ENCODE data around the gene RHOV. TPM values are rescaled to one million over a fixed set of nuclear protein-coding genes. Genes with fewer than 3 reads are reported as not detected.

Gene RHOV
- total RNA-seq, 1 experiment from 2014 or later: not detected

DNA sequence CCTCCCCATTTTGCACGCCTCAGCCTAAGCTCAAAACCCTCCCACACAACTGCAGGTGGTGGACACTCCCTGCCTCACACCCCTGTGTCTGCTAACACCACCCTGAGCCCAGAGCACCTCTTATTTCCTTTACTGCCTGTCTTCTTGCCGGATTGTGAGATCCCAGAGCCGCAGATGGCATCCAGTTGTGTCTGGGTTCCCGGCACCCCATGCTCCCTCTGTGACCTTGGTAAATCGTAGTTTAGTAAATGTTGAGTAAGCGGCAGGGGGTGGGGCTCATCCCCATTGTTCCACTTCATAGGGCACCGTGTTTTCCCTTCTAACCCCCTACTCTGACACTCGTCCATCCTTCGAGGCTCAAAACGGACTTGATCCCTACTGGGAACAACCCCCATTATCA lies 15.3 kb downstream of the RHOV start:
- DNase-seq: no peak
- Histone ChIP-seq H3K4me3 (no peak overlapping the region), H3K36me3 (no peaks in the 10 kb centered on the region), H3K27me3 (no peaks in the 10 kb centered on the region), H3K9me3 (no peaks in the 10 kb centered on the region)

DNA sequence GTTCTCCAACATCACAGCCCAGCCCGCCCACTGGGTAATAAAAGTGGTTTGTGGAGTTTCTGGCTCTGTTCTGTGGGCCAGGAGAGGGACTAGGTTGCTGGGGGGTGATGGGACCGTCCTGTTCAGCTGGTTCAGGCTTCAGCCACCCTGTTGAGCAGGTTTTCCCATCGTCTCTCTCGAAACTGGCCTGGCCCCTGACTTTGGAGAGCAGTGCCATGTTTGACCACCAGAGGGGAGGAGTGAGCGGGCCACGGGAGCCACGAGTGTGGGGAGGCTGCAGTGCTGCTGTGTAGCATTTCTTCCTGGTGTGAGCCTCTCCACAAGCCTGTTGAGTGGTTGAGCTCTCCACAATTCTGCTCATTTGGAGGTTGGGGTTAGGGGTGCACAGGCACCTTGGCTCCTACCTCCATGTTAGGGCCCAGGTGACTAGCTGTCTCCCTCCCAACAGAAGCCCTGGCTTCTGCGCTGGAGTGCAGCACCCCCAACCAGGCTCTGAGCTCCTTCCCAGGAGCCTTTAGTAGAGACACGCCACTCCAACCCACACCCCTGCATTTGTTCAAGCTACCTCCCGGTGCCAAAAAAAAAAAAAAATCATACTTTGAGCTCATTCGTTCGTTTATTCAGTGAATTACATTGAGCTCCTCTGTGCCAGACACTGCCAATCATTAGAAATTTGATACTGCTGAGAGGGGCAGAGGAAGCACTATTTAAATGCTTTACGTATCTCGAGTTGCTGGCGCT lies 16.3 kb downstream of the RHOV start:
- Histone ChIP-seq H3K4me3 (no peak overlapping the region), H3K27me3 (no peaks in the 10 kb centered on the region), H3K36me3 (no peaks in the 10 kb centered on the region), H3K9me3 (no peaks in the 10 kb centered on the region)
- peak; percentile 57 for DNase-seq

DNA sequence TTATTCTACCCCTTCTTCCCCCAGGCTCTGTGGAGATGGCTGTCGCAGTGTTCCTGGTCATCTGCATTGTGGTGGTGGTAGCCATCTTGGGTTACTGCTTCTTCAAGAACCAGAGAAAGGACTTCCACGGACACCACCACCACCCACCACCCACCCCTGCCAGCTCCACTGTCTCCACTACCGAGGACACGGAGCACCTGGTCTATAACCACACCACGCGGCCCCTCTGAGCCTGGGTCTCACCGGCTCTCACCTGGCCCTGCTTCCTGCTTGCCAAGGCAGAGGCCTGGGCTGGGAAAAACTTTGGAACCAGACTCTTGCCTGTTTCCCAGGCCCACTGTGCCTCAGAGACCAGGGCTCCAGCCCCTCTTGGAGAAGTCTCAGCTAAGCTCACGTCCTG lies 17.3 kb downstream of the RHOV start:
- no peaks in the 10 kb centered on the region for H3K9me3 ChIP-seq
- no peaks in the 10 kb centered on the region for H3K36me3 ChIP-seq
- H3K27me3 ChIP-seq: no peaks in the 10 kb centered on the region
- no peak overlapping the region for H3K4me3 ChIP-seq
- DNase-seq: no peak

DNA sequence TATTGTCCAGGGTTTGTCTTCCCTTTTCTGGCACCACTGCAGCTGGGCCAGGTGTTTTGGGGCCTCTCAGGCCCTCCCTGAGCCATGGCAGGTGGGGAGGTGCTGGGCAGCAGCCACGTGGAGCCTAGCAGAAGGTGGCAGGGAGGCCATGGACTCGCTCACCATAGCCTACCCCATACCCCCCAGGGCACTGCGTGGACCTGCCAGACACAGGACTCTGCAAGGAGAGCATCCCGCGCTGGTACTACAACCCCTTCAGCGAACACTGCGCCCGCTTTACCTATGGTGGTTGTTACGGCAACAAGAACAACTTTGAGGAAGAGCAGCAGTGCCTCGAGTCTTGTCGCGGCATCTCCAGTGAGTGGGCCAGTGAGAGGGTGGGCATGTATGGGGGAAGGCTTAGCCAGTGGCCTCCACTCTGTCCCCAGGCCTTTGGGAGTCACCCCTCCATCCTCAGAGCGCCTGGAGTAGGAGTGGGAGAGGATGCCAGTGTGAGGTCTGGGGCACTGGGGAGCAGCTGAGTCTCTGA lies 18.3 kb downstream of the RHOV start:
- no peaks in the 10 kb centered on the region for H3K27me3 ChIP-seq
- no peaks in the 10 kb centered on the region for H3K9me3 ChIP-seq
- H3K4me3 ChIP-seq: no peak overlapping the region
- DNase-seq: no peak
- H3K36me3 ChIP-seq: no peaks in the 10 kb centered on the region

DNA sequence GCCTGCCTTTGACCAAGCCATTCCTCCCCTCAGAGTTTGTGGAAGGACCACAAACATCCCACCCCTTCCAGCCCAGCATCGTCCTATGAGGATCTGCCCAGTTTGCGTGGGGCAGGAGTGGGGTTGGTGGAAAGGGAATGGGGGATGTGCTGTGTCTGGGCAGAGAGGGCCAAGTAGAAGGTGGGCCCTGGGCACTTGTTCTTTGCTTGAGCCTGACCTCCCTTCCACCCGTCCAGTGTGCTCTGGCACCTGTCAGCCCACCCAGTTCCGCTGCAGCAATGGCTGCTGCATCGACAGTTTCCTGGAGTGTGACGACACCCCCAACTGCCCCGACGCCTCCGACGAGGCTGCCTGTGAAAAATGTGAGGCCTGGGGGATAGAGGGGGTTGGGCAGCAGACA lies 19.9 kb downstream of the RHOV start:
- DNase-seq: no peak
- Histone ChIP-seq H3K36me3 (no peaks in the 10 kb centered on the region), H3K9me3 (no peaks in the 10 kb centered on the region), H3K27me3 (no peaks in the 10 kb centered on the region), H3K4me3 (no peak overlapping the region)

DNA sequence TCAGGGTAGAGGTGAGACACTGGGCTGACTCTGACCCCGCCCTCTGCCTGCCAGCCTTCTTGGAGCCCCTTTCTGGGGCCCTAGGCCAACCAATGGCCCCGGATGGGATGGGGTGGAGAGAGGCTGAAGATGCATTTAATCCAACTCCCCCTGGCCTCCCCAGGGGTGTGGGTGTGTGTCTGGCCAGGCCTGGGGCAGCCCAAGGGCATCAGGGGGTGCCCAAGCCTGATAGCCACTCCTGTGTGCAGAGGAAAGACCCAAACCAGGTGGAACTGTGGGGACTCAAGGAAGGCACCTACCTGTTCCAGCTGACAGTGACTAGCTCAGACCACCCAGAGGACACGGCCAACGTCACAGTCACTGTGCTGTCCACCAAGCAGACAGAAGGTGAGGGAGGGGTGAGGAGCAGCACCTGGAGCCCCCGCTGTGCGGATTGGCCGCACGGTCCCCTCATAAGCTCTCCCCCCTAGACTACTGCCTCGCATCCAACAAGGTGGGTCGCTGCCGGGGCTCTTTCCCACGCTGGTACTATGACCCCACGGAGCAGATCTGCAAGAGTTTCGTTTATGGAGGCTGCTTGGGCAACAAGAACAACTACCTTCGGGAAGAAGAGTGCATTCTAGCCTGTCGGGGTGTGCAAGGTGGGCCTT lies 20.7 kb downstream of the RHOV start:
- H3K9me3 ChIP-seq: no peaks in the 10 kb centered on the region
- no peaks in the 10 kb centered on the region for H3K27me3 ChIP-seq
- DNase-seq: no peak
- H3K36me3 ChIP-seq: no peaks in the 10 kb centered on the region
- H3K4me3 ChIP-seq: no peak overlapping the region

DNA sequence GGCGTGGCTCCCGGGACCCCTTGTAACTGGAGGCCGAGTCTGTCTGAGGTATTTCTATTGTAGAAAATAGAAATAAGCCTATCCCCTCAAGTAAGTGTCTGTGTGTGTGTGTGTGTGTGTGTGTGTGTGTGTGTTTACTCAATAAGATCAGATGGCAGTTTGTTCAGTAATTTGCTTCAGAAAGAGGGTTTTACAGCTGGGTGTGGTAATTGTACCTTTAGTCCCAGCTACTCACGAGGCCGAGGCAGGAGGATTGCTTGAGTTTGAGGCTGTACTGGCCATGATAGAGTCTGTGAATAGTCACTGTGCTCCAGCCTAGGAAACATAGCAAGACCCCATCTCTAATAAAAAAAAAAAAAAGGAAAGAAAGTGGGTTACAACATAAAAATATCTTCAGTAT lies 21.5 kb downstream of the RHOV start:
- Histone ChIP-seq H3K4me3 (no peak overlapping the region), H3K27me3 (no peaks in the 10 kb centered on the region), H3K36me3 (no peaks in the 10 kb centered on the region), H3K9me3 (no peaks in the 10 kb centered on the region)
- no peak for DNase-seq

DNA sequence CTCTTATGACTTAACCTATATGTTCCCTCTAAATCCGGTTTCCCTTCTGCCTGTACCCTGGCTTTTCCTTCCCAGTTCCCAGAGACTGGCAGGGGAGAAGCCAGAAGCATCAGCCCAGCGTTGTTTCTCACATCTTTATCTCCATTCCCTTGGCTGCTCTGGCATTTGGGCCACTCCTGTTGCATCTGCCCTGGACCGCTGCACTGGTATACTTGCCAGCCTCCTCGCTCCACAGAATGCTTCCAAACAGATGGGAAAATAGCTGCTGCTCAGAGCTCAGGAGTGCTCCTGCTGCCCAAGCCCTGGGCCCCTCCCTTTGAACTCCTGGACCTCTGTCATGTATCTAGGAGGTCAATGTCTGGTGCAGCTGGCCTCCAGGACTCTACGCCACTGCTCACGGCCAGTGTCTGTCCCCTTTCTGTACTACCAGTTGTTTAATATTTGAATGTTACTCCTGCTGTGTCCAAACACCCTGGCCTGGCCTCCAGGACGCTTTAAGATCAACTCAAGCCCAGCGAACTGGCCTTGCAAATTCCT lies 23.4 kb downstream of the RHOV start:
- no peaks in the 10 kb centered on the region for H3K27me3 ChIP-seq
- DNase-seq: no peak
- no peaks in the 10 kb centered on the region for H3K9me3 ChIP-seq
- no peaks in the 10 kb centered on the region for H3K36me3 ChIP-seq
- no peak overlapping the region for H3K4me3 ChIP-seq

DNA sequence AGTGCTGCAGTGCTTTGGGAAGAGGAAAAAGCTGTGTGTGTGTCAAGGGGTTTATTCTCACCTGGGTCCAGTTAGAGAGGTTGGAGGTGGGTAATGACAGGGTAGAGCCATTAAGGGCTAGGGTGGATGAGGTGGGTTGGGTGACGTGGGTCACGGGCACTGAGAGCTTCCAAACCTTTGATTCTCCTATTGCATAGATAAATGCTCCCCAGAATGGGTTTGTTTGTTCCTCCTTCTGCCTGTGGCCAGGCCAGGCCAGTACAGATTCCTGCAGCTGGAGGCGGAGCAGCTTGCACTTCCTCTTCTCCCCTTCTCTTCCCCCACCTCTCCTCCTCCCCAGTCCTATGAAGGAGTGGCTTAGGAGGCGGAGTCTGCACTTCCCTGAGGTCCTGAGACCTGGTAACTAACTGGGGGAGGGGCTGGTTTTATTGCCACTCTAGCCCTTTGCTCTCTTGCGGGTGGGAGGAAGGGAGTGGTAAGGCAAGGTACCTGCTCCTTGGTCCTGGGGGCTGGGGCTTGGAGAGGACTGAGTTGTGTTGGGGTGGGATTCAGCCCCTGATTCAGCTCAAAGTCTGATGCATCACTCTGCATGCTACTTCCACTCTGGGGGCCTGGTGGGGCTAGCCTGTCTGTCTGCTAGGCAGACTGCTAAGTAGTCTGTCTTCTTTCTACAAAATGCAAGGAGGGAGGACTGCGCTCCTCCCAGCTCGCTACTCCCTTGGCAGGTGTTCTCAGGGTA lies 26.6 kb downstream of the RHOV start:
- peak; percentile 39 for DNase-seq
- H3K36me3 ChIP-seq: no peaks in the 10 kb centered on the region
- no peaks in the 10 kb centered on the region for H3K9me3 ChIP-seq
- H3K27me3 ChIP-seq: no peaks in the 10 kb centered on the region
- no peak overlapping the region for H3K4me3 ChIP-seq

DNA sequence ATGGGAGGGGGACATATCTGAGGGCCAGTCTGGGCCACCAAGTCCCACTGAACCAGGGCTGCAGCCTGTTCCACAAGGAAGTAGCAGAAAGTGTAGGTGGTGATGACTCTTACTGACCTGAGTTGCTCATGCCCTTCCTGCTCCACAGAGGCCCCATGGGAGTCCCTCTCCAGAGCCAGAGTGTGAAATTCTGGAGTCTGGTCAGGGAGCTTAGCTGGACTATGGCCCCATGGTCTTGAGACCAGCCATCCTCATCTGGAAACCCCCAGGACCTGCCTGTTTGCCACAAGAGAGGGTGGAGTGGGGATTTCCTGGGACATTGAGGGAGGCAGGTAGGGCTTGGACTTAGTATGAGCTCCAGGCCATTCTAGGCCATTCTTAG lies 27.2 kb downstream of the RHOV start:
- H3K9me3 ChIP-seq: no peaks in the 10 kb centered on the region
- H3K27me3 ChIP-seq: no peaks in the 10 kb centered on the region
- no peak overlapping the region for H3K4me3 ChIP-seq
- DNase-seq: no peak
- H3K36me3 ChIP-seq: no peaks in the 10 kb centered on the region

DNA sequence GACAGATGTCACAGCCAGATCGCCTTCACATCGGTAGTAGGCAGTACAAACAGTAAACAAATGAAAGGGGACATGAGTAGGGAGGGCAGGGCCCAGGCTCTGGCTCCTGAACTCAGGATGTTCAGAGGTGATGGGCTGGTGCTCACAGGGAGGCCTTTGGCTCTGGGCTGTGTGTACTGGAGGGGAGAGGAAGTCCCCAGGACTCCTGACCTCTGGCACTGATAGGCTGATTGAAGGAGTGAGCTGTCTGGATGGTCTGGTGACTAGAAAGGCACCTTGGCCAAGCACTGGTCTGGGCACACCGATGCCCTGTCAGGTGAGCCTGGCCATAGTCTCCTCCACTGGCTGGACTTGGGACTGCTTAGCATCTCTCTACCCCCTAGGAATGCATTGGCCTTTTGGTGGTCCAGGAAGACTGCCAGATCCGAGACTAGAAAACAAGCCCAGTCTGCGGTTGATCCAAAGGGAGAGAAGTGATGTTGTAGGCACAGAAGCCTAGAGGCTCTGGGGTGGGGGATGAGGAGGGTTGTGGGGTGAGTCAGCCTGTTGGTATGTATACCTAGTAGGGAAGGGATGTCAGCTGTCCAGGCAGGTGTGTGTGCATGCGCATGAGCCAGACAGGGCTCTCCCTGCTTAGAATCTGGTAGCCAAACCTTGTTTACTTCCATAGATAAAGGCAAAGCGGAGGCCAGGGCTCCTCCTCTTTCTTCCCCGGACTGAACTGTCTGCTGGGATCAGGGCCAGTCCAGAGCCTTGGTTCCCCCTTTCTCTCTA lies 28.3 kb downstream of the RHOV start:
- no peak for DNase-seq
- Histone ChIP-seq H3K36me3 (no peaks in the 10 kb centered on the region), H3K27me3 (no peaks in the 10 kb centered on the region), H3K9me3 (no peaks in the 10 kb centered on the region), H3K4me3 (no peak overlapping the region)

DNA sequence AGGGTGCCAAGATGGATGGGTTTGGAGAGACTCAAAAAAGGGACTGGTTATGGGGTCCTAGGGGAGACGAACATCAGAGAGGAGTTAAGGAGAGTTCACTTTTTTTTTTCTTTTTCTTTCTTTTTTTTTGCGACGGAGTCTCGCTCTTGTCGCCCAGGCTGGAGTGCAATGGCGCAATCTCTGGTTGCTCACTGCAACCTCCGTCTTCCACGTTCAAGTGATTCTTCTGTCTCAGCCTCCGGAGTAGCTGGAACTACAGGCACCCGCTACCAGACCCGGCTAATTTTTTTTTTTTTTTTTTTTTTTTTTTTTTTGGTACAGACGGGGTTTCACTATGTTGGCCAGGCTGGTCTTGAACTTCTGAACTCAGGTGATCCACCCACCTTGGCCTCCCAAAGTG lies 29.0 kb downstream of the RHOV start:
- DNase-seq: no peak
- no peaks in the 10 kb centered on the region for H3K27me3 ChIP-seq
- no peaks in the 10 kb centered on the region for H3K9me3 ChIP-seq
- no peaks in the 10 kb centered on the region for H3K36me3 ChIP-seq
- H3K4me3 ChIP-seq: no peak overlapping the region

DNA sequence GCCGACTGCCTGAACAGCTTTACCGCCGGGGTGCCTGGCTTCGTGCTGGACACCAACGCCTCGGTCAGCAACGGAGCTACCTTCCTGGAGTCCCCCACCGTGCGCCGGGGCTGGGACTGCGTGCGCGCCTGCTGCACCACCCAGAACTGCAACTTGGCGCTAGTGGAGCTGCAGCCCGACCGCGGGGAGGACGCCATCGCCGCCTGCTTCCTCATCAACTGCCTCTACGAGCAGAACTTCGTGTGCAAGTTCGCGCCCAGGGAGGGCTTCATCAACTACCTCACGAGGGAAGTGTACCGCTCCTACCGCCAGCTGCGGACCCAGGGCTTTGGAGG lies 29.4 kb downstream of the RHOV start:
- H3K27me3 ChIP-seq: no peaks in the 10 kb centered on the region
- H3K9me3 ChIP-seq: no peaks in the 10 kb centered on the region
- no peak overlapping the region for H3K4me3 ChIP-seq
- DNase-seq: no peak
- H3K36me3 ChIP-seq: no peaks in the 10 kb centered on the region

DNA sequence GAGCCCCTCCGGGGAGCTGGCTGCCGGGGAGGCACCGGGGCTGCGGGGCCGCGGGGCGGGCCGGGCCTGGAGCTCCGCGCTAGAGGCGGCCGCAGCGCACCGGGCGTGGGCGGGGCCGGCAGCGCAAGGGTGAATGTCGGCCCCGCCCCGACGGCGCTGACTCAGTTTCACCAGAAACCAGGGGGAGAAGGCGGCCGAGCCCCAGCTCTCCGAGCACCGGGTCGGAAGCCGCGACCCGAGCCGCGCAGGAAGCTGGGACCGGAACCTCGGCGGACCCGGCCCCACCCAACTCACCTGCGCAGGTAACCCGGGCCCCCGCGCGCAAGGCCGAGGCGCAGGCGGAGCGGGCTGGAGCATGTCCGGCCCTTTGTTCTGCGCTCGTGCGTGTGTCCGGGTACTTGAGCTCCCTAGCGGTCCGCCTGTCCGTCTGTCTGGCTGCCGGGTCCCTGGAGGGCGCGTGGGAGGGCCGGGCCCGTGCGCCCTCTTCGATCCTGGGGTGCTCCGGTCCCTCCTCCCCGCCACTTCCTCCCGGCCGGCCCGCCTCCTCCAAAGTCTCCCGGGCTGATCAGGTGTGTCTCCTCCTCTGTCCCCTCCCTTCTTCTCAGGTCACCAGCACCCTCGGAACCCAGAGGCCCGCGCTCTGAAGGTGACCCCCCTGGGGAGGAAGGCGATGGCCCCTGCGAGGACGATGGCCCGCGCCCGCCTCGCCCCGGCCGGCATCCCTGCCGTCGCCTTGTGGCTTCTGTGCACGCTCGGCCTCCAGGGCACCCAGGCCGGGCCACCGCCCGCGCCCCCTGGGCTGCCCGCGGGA lies 29.9 kb downstream of the RHOV start, which contains the start of gene SPINT1:
Gene SPINT1, plus strand, starts transcription at position 164 of the 811 bp plus-strand sequence. Its CDS starts 507 bp downstream, at position 671.
- no peaks in the 10 kb centered on the region for H3K9me3 ChIP-seq
- H3K27me3 ChIP-seq: no peaks in the 10 kb centered on the region
- H3K4me3 ChIP-seq: no peak within 1 kb of the TSS
- DNase-seq: no peak
- no peaks in the 10 kb centered on the region for H3K36me3 ChIP-seq

DNA sequence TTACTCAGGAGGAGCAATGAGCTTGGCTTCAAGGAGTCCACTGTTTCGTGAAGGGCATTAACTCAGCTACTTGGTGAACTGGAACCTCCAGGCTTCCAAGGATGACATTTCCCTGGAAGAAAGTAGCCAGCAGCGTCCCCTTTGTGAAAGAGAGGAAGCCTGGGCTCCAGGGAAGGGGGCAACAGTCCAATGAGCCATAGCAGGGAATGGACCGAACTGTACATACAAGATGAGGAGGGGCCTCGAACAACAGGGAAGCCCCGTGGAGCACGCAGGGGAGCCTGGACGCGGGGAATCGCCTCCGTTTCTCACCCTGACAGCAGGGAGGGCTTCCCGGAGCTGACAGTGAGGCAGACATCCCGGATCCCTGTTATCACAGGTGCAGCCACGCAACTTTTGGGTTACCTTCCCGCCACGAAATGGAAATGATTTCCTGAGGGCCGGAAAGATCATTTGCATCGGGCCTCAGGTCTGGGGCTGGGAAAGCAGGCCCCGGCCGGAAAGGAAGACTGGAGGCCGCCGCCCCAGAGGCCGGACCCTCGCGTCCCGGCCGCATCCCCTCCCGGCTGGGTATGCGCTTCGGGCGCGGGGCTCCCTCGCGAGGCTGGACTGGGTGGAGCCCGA lies 30.7 kb downstream of the RHOV start:
- Histone ChIP-seq H3K27me3 (no peaks in the 10 kb centered on the region), H3K36me3 (no peaks in the 10 kb centered on the region), H3K9me3 (no peaks in the 10 kb centered on the region), H3K4me3 (no peak overlapping the region)
- no peak for DNase-seq

DNA sequence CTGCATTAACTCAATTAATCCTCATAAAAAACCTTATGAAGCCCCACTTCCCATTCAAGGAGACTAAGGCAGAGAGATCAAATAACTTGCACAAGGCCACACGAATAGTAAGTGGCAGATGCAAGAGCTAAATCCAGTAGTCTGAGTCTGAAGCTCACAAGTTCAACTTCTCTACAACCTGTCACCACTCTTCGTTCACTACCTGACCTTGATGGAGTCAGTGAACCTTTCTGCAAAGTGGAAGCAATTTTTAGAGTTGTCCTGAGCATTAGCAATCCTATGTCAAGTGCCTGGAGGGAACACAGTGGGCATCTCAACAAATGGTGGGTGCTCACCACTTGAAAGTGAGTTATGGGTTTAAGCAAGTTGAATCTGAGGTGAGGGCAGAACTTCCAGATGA lies 32.3 kb downstream of the RHOV start:
- H3K4me3 ChIP-seq: no peak overlapping the region
- DNase-seq: no peak
- H3K27me3 ChIP-seq: no peaks in the 10 kb centered on the region
- no peaks in the 10 kb centered on the region for H3K9me3 ChIP-seq
- H3K36me3 ChIP-seq: no peaks in the 10 kb centered on the region
